Parathyroid adenoma (tissue), 2 donors: ENCODE data around the gene PHRF1.

ENCODE experiments used
- H2AFZ ChIP-seq: fragments of 300-600 bp; sonication (generic); one replicate; pipeline ENCODE4 v1.7.0; 2017; ENCODE audit warnings: antibody characterized with exemption, mild to moderate bottlenecking
- H3K27ac ChIP-seq: fragments of 300-600 bp; sonication (generic); one replicate; pipeline ENCODE4 v1.7.0; 2017
- H3K27me3 ChIP-seq: fragments of 300-600 bp; sonication (generic); one replicate; pipeline ENCODE4 v1.7.0; 2017; ENCODE audit warnings: low read length; ENCODE audit not compliant: control insufficient read depth, insufficient read depth
- H3K36me3 ChIP-seq: fragments of 300-600 bp; sonication (generic); one replicate; pipeline ENCODE4 v1.7.0; 2017; ENCODE audit warnings: low read length; ENCODE audit not compliant: control insufficient read depth, insufficient read depth
- H3K4me1 ChIP-seq: fragments of 300-600 bp; sonication (generic); one replicate; pipeline ENCODE4 v1.7.0; 2017; ENCODE audit warnings: control low read depth
- H3K4me2 ChIP-seq: fragments of 300-600 bp; sonication (generic); one replicate; pipeline ENCODE4 v1.7.0; 2017; ENCODE audit warnings: low read length
- H3K4me3 ChIP-seq: fragments of 300-600 bp; sonication (generic); one replicate; pipeline ENCODE4 v1.7.0; 2017; ENCODE audit warnings: low read depth, low read length
- H3K79me2 ChIP-seq: fragments of 300-600 bp; sonication (generic); one replicate; pipeline ENCODE4 v1.7.0; 2017; ENCODE audit warnings: control low read depth
- H3K9ac ChIP-seq: fragments of 300-600 bp; sonication (generic); one replicate; pipeline ENCODE4 v1.7.0; 2017; ENCODE audit warnings: mild to moderate bottlenecking
- H3K9me3 ChIP-seq: fragments of 300-600 bp; sonication (generic); one replicate; pipeline ENCODE4 v1.7.0; 2017; ENCODE audit warnings: low read length; ENCODE audit not compliant: control insufficient read depth
- TF ChIP-seq, protein P1 (sequence below): fragments of 300-600 bp; sonication (generic); IDR thresholded peaks from one replicate; pipeline ENCODE4 v1.7.0; 2017; ENCODE audit warnings: antibody characterized with exemption, mild to moderate bottlenecking
- donor health status: primary hyperparathyroidism.

The PHRF1 gene

DNA sequence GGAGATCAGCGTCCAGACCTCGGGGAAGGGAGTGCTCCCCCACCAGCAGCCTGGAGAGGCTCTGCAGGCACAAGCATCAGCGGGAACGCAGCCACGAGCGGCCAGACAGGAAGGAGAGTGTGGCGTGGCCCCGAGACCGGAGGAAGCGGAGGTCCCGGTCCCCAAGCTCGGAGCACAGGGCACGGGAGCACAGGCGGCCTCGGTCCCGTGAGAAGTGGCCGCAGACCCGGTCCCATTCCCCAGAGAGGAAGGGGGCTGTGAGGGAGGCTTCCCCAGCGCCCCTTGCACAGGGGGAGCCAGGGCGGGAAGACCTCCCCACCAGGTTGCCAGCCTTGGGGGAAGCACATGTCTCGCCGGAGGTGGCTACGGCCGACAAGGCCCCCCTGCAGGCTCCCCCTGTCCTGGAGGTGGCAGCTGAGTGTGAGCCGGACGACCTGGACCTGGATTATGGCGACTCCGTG, 32.6 kb downstream of the PHRF1 start:
- H3K4me3 ChIP-seq: no peak overlapping the region
- H3K27ac ChIP-seq: no peak overlapping the region
- TF ChIP-seq, protein P1, sequence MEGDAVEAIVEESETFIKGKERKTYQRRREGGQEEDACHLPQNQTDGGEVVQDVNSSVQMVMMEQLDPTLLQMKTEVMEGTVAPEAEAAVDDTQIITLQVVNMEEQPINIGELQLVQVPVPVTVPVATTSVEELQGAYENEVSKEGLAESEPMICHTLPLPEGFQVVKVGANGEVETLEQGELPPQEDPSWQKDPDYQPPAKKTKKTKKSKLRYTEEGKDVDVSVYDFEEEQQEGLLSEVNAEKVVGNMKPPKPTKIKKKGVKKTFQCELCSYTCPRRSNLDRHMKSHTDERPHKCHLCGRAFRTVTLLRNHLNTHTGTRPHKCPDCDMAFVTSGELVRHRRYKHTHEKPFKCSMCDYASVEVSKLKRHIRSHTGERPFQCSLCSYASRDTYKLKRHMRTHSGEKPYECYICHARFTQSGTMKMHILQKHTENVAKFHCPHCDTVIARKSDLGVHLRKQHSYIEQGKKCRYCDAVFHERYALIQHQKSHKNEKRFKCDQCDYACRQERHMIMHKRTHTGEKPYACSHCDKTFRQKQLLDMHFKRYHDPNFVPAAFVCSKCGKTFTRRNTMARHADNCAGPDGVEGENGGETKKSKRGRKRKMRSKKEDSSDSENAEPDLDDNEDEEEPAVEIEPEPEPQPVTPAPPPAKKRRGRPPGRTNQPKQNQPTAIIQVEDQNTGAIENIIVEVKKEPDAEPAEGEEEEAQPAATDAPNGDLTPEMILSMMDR: no peak

DNA sequence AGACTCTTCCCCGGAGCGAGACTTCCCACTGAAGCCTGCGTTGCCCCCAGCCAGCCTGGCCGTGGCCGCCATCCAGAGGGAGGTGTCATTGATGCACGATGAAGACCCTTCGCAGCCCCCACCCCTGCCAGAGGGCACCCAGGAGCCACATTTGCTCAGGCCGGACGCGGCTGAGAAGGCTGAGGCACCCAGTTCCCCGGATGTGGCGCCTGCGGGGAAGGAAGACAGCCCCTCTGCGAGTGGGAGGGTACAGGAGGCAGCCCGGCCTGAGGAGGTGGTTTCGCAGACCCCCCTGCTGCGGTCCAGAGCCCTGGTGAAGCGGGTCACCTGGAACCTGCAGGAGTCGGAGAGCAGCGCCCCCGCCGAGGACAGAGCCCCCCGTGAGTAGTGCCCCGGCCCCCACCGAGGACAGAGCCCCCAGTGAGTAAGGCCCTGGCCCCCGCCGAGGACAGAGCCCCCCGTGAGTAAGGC, 33.1 kb downstream of the PHRF1 start:
- Histone ChIP-seq H3K27me3 (no peaks in the 10 kb centered on the region), H3K4me3 (no peak overlapping the region), H3K9ac (no peak overlapping the region), H2AFZ (no peak overlapping the region), H3K4me2 (no peak overlapping the region), H3K36me3 (no peaks in the 10 kb centered on the region), H3K79me2 (no peaks in the 10 kb centered on the region), H3K9me3 (no peaks in the 10 kb centered on the region), H3K27ac (no peak overlapping the region), H3K4me1 (no peaks in the 10 kb centered on the region)
- TF ChIP-seq, protein P1: no peak

More for the DNA sequence above, 32.6 kb downstream of the PHRF1 start:
- H3K9me3 ChIP-seq: no peaks in the 10 kb centered on the region
- H3K4me2 ChIP-seq: no peak overlapping the region
- no peaks in the 10 kb centered on the region for H3K27me3 ChIP-seq
- H3K4me1 ChIP-seq: no peaks in the 10 kb centered on the region
- no peak overlapping the region for H2AFZ ChIP-seq
- H3K9ac ChIP-seq: no peak overlapping the region
- no peaks in the 10 kb centered on the region for H3K79me2 ChIP-seq
- H3K36me3 ChIP-seq: no peaks in the 10 kb centered on the region

DNA sequence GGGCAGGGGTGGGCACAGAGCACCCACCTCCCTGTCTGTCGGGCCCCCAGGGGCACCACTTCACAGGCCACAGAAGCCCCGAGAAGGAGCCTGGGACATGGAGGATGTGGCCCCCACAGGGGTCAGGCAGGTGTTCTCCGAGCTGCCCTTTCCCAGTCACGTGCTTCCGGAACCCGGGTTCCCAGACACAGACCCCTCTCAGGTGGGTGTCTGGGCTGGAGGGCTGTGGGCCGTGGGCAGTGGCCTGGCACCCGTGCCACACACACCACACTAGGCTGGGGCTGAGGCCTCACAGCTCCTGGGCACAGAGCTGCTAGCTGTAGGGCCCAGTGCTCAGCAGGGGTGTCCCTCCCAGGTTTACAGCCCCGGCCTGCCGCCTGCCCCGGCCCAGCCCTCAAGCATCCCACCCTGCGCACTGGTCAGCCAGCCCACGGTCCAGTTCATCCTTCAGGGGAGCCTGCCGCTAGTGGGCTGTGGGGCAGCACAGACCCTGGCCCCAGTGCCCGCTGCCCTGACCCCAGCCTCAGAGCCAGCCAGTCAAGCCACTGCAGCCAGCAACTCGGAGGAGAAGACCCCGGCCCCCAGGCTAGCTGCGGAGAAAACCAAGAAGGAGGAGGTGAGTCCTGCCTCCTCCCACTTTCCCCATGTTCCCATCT, 34.0 kb downstream of the PHRF1 start:
- TF ChIP-seq, protein P1: no peak
- Histone ChIP-seq H3K4me1 (no peaks in the 10 kb centered on the region), H3K36me3 (no peaks in the 10 kb centered on the region), H3K27ac (no peak overlapping the region), H3K4me3 (no peak overlapping the region), H3K9ac (no peak overlapping the region), H3K27me3 (no peaks in the 10 kb centered on the region), H2AFZ (no peak overlapping the region), H3K9me3 (no peaks in the 10 kb centered on the region), H3K4me2 (no peak overlapping the region), H3K79me2 (no peaks in the 10 kb centered on the region)

DNA sequence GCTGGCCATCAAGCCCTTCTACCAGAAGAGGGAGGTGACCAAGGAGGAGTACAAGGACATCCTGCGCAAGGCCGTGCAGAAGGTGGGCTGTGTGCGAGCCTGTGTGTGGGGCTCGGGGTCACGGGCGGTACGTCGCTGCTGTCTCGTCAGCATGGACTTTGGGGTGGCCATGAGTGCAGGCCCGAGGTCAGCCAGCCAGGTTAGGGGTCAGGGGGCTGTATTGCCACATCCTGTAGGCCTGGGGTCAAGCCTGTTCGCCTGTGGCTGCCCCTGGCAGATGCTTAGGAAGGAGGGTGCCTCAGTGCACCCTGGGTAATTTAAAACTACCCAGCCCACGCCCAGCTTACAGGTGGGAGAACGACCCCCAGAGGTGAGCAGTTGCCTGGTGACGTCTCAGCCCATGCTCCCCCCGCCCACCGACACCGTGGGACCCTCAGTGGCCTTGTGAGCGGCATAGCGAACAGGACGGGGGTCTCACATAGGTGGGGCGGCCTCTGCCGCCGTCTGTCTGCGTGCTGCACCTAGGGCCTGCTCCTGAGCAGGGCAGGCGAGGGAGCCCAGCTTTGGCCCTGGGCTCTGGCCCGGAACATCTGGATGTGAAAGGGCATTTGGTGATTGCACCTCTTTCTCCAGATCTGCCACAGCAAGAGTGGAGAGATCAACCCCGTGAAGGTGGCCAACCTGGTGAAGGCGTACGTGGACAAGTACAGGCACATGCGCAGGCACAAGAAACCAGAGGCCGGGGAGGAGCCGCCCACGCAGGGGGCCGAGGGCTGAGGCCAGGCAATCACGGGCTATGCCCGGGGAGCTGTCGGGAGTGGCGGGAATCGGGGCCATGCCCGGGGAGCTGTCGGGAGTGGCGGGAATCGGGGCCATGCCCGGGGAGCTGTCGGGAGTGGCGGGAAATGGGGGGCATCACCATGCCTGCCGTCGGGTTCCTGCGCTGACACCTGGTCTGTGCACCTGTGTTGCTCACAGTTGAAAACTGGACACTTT, 35.0 kb downstream of the PHRF1 start:
- Histone ChIP-seq H3K36me3 (no peaks in the 10 kb centered on the region), H3K4me1 (no peaks in the 10 kb centered on the region), H3K9me3 (no peaks in the 10 kb centered on the region), H3K27ac (no peak overlapping the region), H3K9ac (no peak overlapping the region), H2AFZ (no peak overlapping the region), H3K4me3 (no peak overlapping the region), H3K79me2 (no peaks in the 10 kb centered on the region), H3K27me3 (no peaks in the 10 kb centered on the region), H3K4me2 (no peak overlapping the region)
- TF ChIP-seq, protein P1: no peak
